Calu3 (cell line): ENCODE measurements around the gene KRI1. TPM values are rescaled to one million over a fixed set of nuclear protein-coding genes. Genes with fewer than 3 reads are reported as not detected.

ENCODE experiments used
- BruUV-seq: library from RNA; stranded (reverse); fragments of 400-500 nt; replicated peaks from 2 replicates; lab custom pipeline; 2021; lab: Mats Ljungman, UMichigan
- CTCF ChIA-PET: fragments of 300-600 bp; sonication (Branson Sonifier 250); formaldehyde crosslinking; loops from one replicate; lab custom pipeline; 2022; ENCODE audit warnings: antibody characterized with exemption; lab: Charles Lee
- DNase-seq: peaks from one replicate; pipeline ENCODE4 v3.0.0; 2022
- H3K27ac Mint-ChIP-seq: one replicate; pipeline ENCODE4 v1.8.0; 2022; ENCODE audit warnings: mixed read lengths; ENCODE audit not compliant: unreplicated experiment
- H3K27me3 Mint-ChIP-seq: one replicate; pipeline ENCODE4 v1.8.0; 2022; ENCODE audit warnings: mixed read lengths; ENCODE audit not compliant: unreplicated experiment
- H3K36me3 Mint-ChIP-seq: one replicate; pipeline ENCODE4 v1.8.0; 2022; ENCODE audit warnings: mild to moderate bottlenecking, moderate library complexity, mixed read lengths; ENCODE audit not compliant: insufficient read depth, unreplicated experiment
- H3K4me1 Mint-ChIP-seq: one replicate; pipeline ENCODE4 v1.8.0; 2022; ENCODE audit warnings: mild to moderate bottlenecking, low read depth, mixed read lengths; ENCODE audit not compliant: unreplicated experiment
- H3K4me3 Mint-ChIP-seq: one replicate; pipeline ENCODE4 v1.8.0; 2022; ENCODE audit warnings: mild to moderate bottlenecking, low read depth, moderate library complexity, mixed read lengths; ENCODE audit not compliant: unreplicated experiment
- H3K9me3 Mint-ChIP-seq: one replicate; pipeline ENCODE4 v1.8.0; 2022; ENCODE audit warnings: low read depth, mixed read lengths; ENCODE audit not compliant: unreplicated experiment
- intact Hi-C: fragments of 100-400 bp; cut with micrococcal nuclease; formaldehyde crosslinking; loops from one replicate; pipeline ENCODE4 v1.10.0; 2022; ENCODE audit not compliant: unreplicated experiment
- total RNA-seq: library from RNA; stranded (reverse); gene quantifications from 2 replicates; pipeline ENCODE4 v1.2.3, GENCODE V29; 2022
- TF ChIP-seq, protein P1 (sequence below): fragments of 200-600 bp; IDR thresholded peaks from one replicate; pipeline ENCODE4 v1.8.0; 2022; ENCODE audit warnings: antibody characterized with exemption; ENCODE audit not compliant: unreplicated experiment

The KRI1 gene
- total RNA-seq, 1 experiment from 2014 or later: 29.6 TPM

DNA sequence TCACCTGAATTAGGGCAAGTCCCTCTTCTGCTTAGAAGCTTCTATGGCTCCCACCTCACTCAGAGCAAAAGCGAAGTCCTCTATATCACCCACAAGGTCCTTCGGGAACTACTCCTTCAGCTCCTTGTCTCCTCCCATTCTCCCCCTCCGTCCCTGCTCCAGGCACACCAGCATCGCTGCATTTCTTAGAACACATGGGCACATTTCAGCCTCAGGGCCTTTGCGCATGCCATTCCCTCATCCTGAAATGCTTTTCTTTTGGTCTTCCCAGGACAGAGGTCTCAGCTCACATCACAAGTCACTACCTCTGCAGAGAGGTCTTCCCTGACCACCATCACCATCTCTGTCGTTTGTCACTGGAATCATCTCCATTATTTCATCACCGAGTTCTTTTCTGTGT is 52.6 kb downstream of the KRI1 start:
- CTCF ChIA-PET: no interaction called here
- no peak for DNase-seq
- Mint-ChIP-seq H3K9me3 (no peaks in the 10 kb centered on the region), H3K4me3 (no peak overlapping the region), H3K4me1 (peaks cover 11% of the 10 kb centered on the region), H3K27ac (no peak overlapping the region), H3K36me3 (no peaks in the 10 kb centered on the region), H3K27me3 (peaks cover 57% of the 10 kb centered on the region)
- no TSS peak for BruUV-seq
- intact Hi-C loops: no loop called here
- TF ChIP-seq, protein P1, sequence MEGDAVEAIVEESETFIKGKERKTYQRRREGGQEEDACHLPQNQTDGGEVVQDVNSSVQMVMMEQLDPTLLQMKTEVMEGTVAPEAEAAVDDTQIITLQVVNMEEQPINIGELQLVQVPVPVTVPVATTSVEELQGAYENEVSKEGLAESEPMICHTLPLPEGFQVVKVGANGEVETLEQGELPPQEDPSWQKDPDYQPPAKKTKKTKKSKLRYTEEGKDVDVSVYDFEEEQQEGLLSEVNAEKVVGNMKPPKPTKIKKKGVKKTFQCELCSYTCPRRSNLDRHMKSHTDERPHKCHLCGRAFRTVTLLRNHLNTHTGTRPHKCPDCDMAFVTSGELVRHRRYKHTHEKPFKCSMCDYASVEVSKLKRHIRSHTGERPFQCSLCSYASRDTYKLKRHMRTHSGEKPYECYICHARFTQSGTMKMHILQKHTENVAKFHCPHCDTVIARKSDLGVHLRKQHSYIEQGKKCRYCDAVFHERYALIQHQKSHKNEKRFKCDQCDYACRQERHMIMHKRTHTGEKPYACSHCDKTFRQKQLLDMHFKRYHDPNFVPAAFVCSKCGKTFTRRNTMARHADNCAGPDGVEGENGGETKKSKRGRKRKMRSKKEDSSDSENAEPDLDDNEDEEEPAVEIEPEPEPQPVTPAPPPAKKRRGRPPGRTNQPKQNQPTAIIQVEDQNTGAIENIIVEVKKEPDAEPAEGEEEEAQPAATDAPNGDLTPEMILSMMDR: no peak

DNA sequence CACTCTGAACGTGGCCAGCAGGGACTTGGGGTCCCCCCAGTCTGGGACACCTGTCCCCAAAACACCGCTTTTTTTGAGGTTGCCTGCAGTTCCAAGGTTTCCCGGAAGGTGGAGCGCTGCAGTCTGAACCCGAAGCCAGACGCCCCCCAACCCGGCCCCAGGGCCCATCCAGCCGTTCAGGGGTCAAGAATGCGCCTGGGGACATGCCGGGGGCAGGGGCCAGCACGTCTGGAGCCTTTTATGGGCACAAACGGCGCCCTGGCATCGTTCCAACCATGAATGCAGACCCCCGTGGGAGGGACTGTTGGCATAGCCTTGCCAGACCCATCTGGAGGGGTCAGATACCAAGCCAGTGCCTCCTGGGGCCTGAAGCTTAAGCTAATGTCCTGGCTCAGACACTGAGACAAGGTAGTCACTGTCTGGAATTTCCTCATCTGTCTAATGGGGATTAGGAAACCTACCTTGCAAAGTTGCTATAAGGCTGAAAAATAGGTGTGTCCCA is 55.5 kb downstream of the KRI1 start:
- CTCF ChIA-PET: no interaction called here
- Mint-ChIP-seq H3K36me3 (no peaks in the 10 kb centered on the region), H3K9me3 (no peaks in the 10 kb centered on the region), H3K27ac (no peak overlapping the region), H3K27me3 (peaks cover 30% of the 10 kb centered on the region), H3K4me1 (no peaks in the 10 kb centered on the region), H3K4me3 (no peak overlapping the region)
- TF ChIP-seq, protein P1: peak; percentile 78
- intact Hi-C loops: no loop called here
- peak; percentile 27 for DNase-seq
- no TSS peak for BruUV-seq

DNA sequence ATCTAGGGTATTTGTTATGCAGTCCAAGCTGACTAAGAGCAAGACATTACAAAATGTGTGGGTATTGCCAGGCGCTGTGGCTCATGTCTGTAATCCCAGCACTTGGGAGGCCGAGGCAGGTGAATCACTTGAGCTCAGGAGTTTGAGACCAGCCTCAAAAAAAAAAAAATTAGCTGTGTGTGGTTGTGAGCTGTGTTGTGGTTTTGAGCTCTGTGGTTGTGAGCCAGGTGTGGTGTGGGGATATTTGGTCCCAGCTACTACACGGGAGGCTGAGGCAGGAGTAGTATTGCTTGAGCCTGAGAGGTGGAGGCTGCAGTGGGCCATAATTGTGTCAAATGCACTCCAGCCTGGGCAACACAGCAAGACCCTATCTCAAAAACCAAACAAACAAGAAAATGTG is 57.1 kb downstream of the KRI1 start:
- H3K27ac Mint-ChIP-seq: no peak overlapping the region
- BruUV-seq: no TSS peak
- no peaks in the 10 kb centered on the region for H3K4me1 Mint-ChIP-seq
- CTCF ChIA-PET: no interaction called here
- DNase-seq: no peak
- H3K9me3 Mint-ChIP-seq: no peaks in the 10 kb centered on the region
- H3K4me3 Mint-ChIP-seq: no peak overlapping the region
- H3K36me3 Mint-ChIP-seq: peaks cover under 1% of the 10 kb centered on the region
- TF ChIP-seq, protein P1: no peak
- H3K27me3 Mint-ChIP-seq: peaks cover 14% of the 10 kb centered on the region
- intact Hi-C loops: no loop called here

DNA sequence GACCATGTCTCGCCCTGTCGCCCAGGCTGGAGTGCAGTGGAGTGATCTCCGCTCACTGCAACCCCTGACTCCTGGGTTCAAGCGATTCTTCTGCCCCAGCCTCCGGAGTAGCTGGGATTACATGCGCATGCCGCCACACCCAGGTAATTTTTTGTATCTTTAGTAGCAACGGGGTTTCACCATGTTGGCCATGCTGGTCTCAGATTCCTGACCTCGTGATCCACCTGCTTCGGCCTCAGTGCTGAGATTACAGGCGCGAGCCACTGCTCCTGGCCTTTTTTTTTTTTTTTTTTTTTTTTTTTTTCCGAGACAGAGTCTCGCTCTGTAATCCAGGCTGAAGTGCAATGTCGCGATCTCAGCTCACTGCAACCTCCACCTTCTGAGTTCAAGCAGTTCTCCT is 57.8 kb downstream of the KRI1 start:
- no peak overlapping the region for H3K4me3 Mint-ChIP-seq
- H3K27ac Mint-ChIP-seq: no peak overlapping the region
- H3K9me3 Mint-ChIP-seq: no peaks in the 10 kb centered on the region
- no peaks in the 10 kb centered on the region for H3K4me1 Mint-ChIP-seq
- BruUV-seq: no TSS peak
- H3K27me3 Mint-ChIP-seq: peaks cover 7% of the 10 kb centered on the region
- intact Hi-C loops: no loop called here
- DNase-seq: no peak
- peaks cover 8% of the 10 kb centered on the region for H3K36me3 Mint-ChIP-seq
- TF ChIP-seq, protein P1: no peak
- CTCF ChIA-PET: no interaction called here
